NCI-H526 treated with DMSO at 0.1 percent for 48 hours (cell line): Measurements from ENCODE around the gene DDOST.
"Not testable (repeated sequence)": the region's sequence is repeated elsewhere in the genome, so short reads cannot be mapped to it uniquely, and the experiment has no call there.

Source experiments
- DNase-seq: peaks from one replicate; lab custom pipeline; 2025; lab: John Stamatoyannopoulos, UW

DDOST gene

DNA sequence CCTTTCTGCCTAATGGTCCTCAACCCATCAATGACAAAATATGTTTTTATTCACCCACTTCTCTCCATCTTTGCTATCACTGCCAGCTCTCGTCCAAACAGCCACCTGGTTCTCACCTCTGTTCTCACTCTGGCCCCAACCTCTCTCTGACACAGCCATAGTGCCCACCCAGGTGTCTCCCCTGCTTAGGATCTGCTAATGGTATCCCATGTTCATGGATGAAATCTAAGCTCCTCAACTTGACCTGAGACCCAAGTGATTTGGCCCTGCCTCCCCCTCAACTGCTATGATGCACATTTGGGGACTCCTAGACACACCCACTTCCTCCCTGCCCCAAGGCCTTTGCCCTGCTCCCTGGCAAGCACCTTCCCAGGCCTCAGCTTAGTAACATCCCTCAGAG is 30.7 kb upstream of the DDOST start:
- no peak for DNase-seq

DNA sequence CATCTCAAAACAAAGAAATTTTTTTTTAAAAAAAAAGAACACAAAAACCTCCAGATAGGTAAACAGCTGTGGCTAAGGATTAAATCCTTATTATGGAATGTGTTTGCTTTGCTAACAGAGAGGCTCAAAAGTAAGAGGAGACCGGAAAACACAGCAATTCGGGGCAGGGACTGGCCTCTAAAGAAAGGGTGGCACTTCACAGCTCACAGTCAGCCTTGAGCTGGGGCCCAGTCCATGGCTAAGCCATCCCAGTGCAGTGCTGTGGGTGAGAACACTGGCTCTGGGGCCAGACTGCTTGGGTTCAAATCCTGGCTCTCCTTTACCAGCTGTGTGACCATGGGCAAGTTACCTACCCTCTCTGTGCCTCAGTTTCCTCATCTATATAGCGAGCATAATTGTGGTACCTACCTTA is 28.5 kb upstream of the DDOST start:
- no peak for DNase-seq

DNA sequence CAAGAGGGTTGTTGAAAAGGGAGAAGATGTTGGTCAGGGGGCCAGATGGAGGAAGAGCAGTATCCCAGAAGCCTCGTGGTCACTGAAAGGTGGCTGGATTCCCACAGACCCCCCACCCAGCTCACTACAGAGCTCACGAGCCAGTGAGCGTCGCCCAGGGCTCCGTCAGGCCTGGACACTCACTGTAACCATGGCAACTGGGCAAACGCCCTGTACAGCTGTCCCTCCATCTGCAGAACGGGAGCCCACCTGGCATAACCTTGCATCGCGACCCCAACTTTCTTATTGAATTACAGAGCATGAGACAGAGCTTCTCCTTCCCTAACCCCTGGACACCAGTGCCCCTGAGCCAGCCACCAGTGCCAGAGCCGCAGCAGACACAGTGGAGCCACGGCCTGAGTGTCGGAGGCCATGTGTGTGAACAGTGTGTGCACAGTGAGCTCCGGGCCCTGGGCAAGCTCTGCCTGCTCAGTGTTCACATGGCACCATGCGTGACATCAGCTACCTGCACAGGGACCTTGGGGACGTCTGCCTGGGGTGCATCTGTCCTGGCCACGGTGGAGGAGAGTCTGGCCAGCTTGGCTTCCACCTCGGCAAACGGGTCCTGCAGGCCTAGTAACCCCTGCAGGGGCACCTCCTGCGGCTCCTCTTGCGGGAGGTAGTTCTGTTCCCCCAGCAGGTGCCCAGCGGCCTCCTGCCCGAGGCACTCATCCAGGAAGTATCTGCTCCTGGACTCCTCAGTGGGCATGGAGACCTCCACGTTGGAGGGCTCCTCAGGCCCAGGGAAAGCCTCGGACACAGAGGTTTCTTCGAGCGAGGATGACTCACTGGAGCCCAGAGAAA is 25.9 kb upstream of the DDOST start:
- no peak for DNase-seq

DNA sequence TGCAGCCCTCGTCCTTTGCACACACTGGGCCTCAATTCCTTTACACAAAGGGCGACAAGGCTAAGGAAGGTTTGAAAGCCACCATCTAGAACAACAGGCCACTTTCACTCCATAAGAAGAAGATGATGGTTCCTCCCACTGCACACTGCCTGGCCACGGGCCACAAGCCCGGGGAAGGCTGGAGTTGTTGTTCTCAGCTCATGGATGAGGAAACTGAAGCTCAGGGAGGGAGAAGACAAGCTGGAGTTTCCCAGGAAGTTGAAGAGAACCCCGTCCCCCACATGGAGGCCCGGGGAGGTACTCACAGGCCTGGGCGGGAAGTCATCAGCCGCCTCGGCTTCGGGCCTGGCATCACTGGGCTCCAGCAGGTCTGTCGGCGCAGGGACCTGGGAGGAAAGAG is 24.6 kb upstream of the DDOST start:
- DNase-seq: no peak

DNA sequence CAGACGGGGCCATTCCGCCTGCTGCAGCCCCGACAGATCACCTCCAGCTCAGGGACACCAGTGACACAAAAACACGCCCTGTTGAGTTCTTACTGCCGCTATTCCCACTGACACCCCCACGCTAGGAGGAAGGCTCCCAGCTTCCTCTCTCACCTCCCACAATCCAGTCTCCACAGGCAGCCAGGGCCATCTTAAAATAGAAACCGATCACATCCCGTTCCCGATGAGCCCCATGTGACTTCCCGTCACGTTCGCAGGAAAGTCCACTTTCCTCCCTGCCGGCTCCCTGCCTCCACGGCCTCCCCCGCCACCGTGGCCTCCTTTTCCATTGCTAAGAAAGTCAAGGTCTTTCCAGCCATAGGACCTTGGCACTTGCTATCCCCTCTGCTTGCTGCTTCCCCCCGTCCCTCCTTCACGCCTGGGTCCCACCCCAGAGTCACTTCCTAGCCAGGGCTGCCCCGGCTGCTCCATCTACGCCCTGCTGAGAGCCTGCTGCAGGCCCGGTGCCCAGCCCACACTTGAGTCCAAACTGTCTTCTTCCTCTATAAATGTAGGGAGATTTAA is 24.0 kb upstream of the DDOST start:
- DNase-seq: no peak

DNA sequence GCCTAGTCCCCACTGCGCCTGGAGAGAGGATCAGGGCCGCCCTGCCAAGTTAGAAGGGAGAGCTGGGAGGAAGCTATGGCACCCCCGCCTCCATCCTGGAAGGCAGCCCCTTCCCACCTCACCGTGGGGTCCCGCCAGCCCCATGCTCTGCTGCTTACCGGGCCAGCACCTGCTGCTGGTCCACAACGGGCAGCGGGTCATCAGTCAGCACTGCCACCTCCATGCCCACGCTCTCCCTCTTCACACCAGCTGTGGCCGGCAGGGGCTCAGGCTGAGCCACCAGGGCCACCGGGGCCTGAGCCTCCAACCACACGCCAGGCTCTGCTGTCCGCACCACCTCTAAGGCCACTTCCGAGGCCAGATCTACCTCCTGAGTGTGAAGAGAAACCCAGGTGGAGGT is 23.5 kb upstream of the DDOST start:
- no peak for DNase-seq

DNA sequence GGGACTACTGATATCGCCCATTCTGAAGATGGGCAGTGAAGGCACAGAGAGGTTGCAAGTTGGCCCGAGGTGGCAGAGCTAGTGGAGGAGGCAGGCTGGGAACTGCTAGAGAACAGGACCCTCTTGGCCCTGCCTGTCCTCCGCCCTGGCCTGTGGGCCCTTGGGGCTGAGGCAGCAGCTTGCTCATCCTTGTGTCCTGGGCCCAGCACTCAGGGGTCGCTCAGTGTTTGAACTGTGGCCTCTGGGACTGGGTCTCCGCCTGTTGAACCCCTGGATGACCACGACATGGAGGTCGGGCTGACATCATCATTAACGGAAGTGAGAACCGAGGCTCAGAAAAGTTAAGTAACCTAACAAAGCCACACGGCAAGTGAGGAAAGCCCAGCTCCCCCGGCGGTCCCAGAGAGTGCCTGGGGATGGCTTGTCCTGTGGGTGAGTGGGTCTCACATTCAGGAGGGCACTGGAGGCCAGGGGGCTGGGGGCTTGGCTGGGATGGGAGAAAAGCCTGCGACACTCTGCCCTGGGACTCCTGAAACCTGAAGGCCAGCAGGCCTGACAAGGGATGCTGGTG is 23.0 kb upstream of the DDOST start:
- DNase-seq: no peak

DNA sequence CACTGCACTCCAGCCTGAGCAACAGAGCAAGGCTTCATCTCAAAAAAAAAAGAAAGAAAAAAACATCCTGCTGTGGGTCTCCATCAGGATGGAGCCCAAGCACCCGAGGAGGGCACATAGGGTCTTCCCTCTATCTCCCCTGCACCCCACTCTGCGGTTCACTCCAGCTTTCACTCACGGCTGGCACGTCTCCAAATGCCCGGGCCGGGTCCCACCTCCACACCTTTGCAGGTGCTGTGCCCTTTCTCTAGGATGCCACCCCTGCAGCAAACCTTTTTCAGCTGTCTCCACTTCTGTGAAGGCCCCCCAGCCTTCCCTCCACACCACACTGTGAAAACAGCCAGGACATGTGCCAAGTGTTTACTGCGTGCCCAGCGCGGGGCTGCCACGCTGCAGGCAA is 22.4 kb upstream of the DDOST start:
- DNase-seq: no peak

DNA sequence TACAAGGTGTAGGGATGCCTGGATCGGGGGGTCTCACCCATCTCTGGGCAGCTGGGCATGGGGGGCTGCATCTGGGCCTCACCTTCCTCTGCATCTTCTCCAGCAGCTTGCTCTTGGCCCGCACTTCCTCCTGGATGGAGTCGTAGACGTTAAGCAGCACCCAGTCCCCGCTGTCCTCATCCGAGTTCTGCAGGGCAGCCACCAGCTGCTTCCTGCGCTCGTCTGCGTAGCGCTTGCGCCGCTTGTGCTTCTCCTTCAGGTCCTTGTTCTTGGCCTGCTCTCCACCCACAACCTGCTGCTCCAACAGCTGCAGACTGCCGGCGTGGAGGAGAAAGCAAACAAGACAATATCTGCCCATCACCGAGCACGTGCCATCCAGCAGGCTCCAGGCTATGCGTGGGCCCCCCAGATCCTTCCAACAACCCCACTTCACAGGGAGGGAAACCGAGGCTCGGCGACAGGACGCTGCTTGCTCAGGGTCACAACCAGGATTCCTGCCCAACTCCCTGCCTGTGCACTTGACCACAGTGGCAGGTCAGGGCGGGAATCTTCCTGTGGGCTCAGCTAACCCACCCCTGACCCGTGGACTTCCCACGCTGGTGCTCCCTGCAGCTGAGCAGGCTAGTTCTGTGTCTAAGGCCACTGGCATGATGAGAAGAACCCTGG is 21.5 kb upstream of the DDOST start:
- DNase-seq: no peak

DNA sequence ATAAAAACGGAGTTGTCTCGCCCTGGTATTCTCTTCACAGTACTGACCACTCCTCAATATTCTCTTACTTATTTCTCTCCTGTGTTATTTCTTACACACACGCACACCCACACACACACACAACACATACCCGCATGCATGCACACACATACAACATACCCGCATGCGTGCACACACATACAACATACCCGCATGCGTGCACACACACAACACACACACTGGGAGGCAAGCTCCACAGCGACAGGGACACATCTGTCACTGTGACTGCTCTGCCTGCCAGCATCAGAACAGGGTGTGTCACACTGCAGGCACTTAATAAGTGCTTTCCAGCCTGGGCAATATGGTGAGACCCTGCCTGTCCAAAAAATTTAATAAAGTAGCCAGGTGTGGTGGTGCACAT is 20.8 kb upstream of the DDOST start:
- DNase-seq: no peak

DNA sequence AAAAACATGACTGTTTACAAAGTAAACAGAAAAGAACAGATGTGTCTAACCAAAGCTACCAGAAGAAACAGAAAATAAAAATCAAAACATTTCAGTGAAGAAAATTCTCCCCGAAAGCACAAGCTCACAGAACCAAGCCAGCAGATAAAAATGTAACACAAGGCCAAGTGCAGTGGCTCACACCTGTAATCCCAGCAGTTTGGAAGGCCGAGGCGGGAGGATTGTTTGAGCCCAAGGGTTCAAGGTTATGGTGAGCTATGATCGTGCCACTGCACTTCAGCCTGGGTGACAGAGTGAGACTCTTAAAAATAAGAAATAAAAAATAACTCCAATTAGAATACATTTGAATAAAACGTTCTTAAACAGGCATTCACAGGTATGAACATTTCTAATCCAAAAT is 19.1 kb upstream of the DDOST start:
- DNase-seq: no peak

DNA sequence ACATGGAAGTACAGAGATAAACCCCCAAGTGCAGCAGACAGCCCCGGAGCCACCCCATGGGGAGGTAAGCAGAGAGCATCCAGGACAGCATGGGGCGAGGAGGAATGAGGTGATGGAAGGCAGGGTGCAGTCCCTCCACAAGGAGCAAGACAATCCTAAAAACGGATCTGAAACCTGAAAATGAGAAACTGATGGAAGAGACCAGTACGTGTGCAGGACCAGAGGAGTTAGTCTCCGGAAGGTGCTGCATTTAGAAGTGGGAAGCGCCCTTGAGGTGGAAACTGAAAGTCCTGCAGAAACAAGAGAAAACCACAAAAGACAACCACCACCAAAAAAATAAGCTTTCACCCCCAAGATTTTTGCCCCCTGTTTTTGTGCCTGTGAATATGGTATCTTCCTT is 17.4 kb upstream of the DDOST start:
- DNase-seq: no peak

DNA sequence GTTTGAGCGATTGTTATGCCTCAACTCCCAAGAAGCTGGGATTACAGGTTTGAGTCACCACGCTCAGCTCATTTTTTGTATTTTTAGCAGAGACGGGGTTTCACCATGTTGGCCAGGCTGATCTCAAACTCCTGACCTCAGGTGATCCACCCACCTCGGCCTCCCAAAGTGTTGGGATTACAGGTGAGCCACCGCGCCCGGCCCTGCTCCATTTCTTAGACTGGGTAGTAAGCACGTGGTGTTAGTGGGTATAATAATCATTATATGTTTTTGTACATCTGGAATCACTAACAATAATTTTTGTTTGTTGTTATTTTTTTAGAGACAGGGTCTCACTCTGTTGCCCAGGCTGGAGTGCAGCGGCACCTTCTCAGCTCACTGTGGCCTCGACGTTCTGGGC is 12.5 kb upstream of the DDOST start:
- DNase-seq: not testable (repeated sequence)

DNA sequence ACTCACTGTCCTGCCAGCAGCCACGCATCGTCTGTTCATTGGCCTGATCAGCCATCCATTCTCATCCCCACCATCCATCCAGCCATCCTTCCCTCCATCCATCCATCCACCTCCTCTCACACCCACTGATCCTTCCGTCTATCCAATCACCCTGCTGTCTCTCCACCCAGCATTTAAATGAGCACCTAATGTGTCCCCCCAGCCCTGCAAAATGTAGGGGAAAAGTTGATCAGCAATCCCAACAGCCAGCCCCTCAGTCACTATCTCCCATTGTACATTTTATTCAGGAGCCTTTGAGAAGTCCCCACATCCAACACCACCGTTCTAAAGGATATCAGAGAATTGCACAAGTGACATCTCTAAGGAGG is 11.1 kb upstream of the DDOST start:
- no peak for DNase-seq

DNA sequence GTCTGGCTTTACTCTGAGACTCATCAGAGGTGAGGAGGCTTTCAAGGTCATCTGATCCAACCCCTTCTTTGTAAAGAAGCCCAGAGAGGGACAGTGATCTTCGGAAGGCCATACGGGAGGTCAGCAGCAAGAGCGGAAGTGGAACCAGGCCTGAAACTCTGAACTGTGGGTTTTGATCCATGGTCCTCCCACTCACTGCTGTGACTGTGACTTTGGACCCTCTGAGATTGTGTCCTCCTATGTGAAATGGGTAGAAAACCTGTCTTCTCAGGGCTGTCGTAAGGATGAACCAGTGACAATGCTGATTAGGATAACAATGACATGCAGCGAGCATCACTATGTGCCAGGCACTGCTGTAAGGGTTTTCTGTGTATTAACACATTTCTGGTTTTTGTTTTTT is 9.8 kb upstream of the DDOST start:
- no peak for DNase-seq

DNA sequence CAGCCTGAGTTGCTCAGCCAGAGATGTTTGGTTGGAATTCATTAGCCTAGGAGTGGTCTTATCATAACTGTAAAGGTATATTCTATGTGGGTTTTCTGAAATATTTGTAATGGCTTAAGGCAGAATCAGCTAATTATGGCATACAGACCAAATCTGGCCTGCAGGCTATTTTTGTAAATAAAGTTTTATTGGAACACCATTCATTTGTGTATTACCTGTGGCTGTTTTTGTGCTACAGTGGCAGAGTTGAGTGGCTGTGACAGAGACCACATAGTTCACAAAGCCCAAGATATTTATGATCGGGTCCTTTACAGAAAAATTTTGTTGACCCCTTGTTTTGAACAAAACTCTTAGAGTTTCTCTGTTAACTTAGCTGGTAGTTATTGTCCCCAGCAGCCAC is 7.4 kb upstream of the DDOST start:
- no peak for DNase-seq

DNA sequence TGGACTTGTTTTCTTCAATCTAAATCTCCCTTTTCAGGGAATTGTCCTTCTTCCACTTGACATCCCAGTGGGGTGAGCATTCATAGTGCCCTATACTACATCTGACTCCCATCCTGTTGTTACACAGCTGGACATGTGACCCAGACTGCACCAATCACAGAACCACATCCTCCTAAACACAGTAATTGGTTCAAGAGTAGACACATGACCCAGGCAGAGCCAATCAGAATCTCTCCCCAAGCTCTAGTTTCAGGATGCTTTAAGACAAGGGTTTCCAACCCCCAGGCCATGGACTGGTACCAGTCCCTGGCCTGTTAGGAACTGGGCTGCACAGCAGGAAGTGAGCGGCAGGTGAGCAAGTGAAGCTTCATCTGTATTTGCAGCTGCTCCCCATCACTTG is 5.6 kb upstream of the DDOST start:
- no peak for DNase-seq

DNA sequence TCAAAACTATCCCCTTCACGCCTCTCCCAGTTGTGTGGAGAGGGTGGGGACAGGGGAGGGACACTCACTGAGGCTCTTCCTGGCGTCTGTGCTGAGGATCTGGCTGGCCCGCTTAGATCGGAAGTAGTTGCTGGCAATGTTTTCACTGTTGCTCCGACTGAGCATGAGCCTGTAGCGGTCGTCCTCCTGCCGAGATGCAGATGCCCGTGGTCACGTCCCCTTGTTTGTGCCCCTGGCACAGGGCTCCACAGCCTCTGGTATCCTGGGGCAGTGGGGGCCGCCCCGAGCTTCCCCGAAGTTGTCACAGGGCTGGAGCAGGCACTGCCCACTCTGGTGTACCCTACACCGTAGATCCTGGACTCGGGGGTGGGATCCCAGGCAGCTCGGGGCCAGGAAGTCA is 5.0 kb upstream of the DDOST start:
- no peak for DNase-seq

DNA sequence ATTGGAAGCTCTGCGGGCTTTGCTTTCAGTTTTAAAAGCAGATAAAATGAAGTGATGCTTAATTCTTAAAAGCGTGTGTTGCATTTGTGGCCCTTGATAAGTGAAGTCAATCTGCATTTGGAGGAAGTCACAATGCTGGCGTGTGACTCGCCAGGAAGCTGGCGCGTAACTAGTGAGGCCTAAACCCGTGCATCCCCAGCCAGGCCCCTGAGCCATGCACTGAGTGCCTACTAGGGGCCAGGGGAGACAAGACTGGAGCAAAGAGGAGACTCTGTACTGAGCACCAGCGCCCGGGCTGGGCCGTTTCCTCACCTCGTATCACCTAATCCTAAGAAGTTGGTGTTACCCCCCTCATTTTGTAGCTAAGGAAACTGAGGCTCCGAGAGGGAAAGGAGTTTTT is 4.6 kb upstream of the DDOST start:
- no peak for DNase-seq

DNA sequence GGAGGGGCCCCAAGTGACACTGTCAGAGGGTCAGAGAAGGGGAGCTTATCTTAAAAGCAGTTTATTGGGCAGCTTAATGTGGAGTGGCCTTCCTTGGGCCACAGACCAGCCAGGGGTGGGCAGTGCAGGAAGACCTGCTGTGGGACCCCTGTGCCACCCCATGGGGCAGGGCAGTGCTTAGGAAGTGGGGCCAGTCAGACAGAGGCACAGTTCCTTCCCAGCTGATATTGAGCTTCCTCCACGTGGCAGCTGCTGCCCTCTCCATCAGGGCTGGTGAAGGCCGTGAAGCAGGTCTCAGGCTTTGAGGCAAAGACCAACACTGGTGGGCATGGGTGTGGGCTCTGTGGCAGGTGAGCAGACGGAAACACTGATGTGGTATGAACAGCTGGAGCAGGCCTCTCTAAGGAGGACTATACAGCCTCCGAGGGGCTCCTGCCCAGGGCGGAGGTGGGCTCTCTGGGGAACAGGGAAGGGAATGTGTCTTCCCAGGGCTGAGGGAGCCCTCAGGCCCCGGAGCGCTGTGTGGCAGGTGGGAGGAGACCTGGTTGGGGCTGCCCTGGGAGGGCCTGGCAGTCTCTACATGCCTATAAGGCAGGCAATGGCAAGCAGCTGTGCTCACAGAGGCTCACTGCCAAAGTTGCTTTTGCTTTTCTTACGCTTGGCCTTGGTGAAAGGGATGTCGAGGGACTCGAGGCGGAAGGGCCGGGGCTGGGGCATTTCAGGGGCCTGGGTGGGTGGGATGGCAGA is 3.0 kb upstream of the DDOST start:
- no peak for DNase-seq

DNA sequence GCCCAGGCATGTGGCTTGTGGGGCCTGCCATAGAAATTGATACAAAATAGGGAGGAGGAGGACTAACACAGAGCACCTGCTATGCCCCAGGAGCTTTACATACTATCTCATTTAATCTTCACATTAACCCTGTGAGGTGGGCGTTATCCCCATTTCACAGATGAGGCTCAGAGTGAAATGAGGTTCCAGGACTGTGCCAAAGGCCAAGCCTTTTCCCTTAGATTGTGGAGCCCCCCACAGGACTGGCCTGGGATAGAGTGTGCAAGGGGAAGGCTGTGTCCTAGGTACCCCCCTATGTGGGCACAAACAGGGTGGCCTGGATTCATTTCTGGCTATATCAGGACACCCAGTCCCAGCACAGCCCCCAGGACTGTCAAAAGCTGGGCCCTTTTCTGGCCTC is 2.2 kb upstream of the DDOST start:
- no peak for DNase-seq

DNA sequence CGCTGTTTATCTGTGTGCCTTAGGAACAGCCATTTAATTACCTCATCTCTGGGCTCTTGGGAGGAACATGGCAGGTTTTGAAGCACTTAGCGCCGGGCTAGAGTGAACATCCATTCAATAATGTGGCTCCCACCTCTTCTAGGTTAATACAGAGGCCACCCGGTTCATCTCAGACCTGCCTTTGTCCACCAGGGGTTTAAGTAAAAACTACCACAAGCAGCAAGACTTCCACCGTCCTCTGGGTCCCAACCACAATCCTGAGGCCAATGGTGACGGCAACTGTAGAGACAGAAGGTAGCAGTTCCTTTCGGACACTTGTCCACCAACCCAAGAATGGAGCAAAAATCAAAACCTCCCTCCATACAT is 924 bp upstream of the DDOST start:
- DNase-seq: no peak

DNA sequence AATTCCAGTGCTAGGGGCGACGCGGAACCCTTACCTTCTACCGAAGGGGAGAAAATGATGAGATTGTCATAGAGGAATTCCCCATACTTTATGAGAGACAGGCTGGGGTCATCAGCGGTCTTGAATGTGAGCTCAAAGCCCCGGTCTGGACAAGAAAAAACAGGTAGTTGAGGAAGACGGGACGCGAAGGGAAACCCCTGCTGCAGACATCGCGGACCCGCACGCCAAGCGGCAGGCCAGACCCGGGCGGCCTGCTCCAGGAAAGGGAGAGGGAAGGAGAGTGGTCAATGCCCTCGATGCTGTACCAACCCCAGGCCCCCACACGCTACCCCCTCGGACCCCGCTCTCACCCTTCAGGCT is 342 bp downstream of the DDOST start:
- no peak for DNase-seq
